Mesendoderm (in vitro differentiated cells): ENCODE results near the gene CACNG1.
"Not testable (repeated sequence)": the region's sequence is repeated elsewhere in the genome, so short reads cannot be mapped to it uniquely, and the experiment has no call there.

Source experiments
- DNase-seq: peaks from one replicate; pipeline ENCODE4 v3.0.0; 2013
- H2AK5ac ChIP-seq: 2 replicates; pipeline ENCODE4 v1.6.1; 2013; ENCODE audit warnings: low read length, inconsistent platforms
- H2BK120ac ChIP-seq: 2 replicates; pipeline ENCODE4 v1.6.1; 2013; ENCODE audit warnings: low read depth, mild to moderate bottlenecking, low read length, moderate library complexity, mixed read lengths
- H2BK15ac ChIP-seq: replicated peaks from 2 replicates; pipeline ENCODE4 v1.6.1; 2013; ENCODE audit warnings: low read depth, mild to moderate bottlenecking, moderate library complexity
- H2BK5ac ChIP-seq: 2 replicates; pipeline ENCODE4 v1.6.1; 2013; ENCODE audit warnings: low read length, inconsistent platforms
- H3K18ac ChIP-seq: 2 replicates; pipeline ENCODE4 v1.6.1; 2013; ENCODE audit warnings: mild to moderate bottlenecking, low read length, mixed read lengths
- H3K23ac ChIP-seq: one replicate; pipeline ENCODE4 v1.6.1; 2013; ENCODE audit warnings: low read length
- H3K27ac ChIP-seq: 2 replicates; pipeline ENCODE4 v1.5.1; 2013; ENCODE audit warnings: low read depth, mild to moderate bottlenecking, inconsistent platforms, low read length, moderate library complexity
- H3K27me3 ChIP-seq: 2 replicates; pipeline ENCODE4 v1.6.1; 2013; ENCODE audit warnings: low read length, control low read depth, mild to moderate bottlenecking, inconsistent platforms; ENCODE audit not compliant: insufficient read depth, poor library complexity
- H3K36me3 ChIP-seq: 2 replicates; pipeline ENCODE4 v1.6.1; 2013; ENCODE audit warnings: low read length, inconsistent platforms; ENCODE audit not compliant: control insufficient read depth, insufficient read depth
- H3K4ac ChIP-seq: one replicate; pipeline ENCODE4 v1.6.1; 2013; ENCODE audit warnings: low read depth, mild to moderate bottlenecking, low read length, moderate library complexity
- H3K4me1 ChIP-seq: 2 replicates; pipeline ENCODE4 v1.6.1; 2013; ENCODE audit warnings: low read depth, low read length, inconsistent platforms; ENCODE audit not compliant: control insufficient read depth
- H3K4me2 ChIP-seq: 2 replicates; pipeline ENCODE4 v1.6.1; 2013; ENCODE audit warnings: low read length
- H3K4me3 ChIP-seq: 2 replicates; pipeline ENCODE4 v1.5.1; 2013; ENCODE audit warnings: mild to moderate bottlenecking, low read length
- H3K56ac ChIP-seq: one replicate; pipeline ENCODE4 v1.6.1; 2013; ENCODE audit warnings: low read length
- H3K79me1 ChIP-seq: 2 replicates; pipeline ENCODE4 v1.6.1; 2013; ENCODE audit warnings: low read length, inconsistent platforms
- H3K79me2 ChIP-seq: 2 replicates; pipeline ENCODE4 v1.6.1; 2013; ENCODE audit warnings: mild to moderate bottlenecking, low read length; ENCODE audit not compliant: control insufficient read depth, insufficient read depth
- H3K9ac ChIP-seq: 2 replicates; pipeline ENCODE4 v1.6.1; 2013; ENCODE audit warnings: low read length, inconsistent platforms
- H4K5ac ChIP-seq: one replicate; pipeline ENCODE4 v1.6.1; 2013; ENCODE audit warnings: low read length
- H4K8ac ChIP-seq: one replicate; pipeline ENCODE4 v1.6.1; 2013; ENCODE audit warnings: low read depth, mild to moderate bottlenecking, control low read depth, low read length, moderate library complexity
- WGBS: extraction: QIAGEN DNeasy Blood & Tissue Kit; methylation state at CpG from one replicate; pipeline ENCODE4 v1.1.7; 2013; ENCODE audit warnings: low lambda C conversion rate, missing lambda C conversion rate; ENCODE audit not compliant: insufficient coverage; ENCODE audit errors: extremely low coverage; 5-methylcytosine and 5-hydroxymethylcytosine counted together

The CACNG1 gene

GRCh38 chr17:67093348-67093747 is 49.0 kb downstream of the CACNG1 start:
- Histone ChIP-seq H3K27ac (no peak overlapping the region), H3K4me2 (no peak overlapping the region)

GRCh38 chr17:67095291-67095690 is 50.9 kb downstream of the CACNG1 start:
- H3K36me3 ChIP-seq, H3K23ac ChIP-seq, H2BK5ac ChIP-seq, H3K4ac ChIP-seq, H4K8ac ChIP-seq, H2BK120ac ChIP-seq, H3K79me1 ChIP-seq, H3K4me3 ChIP-seq, H3K79me2 ChIP-seq, H4K5ac ChIP-seq, H3K4me2 ChIP-seq, H2BK15ac ChIP-seq, H2AK5ac ChIP-seq, H3K4me1 ChIP-seq, H3K27me3 ChIP-seq, H3K18ac ChIP-seq, H3K9ac ChIP-seq, DNase-seq, H3K27ac ChIP-seq, H3K56ac ChIP-seq: not testable (repeated sequence)
- WGBS: no CpG with 5 or more reads among the region's 1 CpG

More at GRCh38 chr17:67093348-67093747, 49.0 kb downstream of the CACNG1 start:
- WGBS: no CpG with 5 or more reads among the region's 2 CpGs
- H3K18ac ChIP-seq: no peak overlapping the region
- H4K8ac ChIP-seq: no peak overlapping the region
- H3K9ac ChIP-seq: no peak overlapping the region
- no peak for DNase-seq
- no peak overlapping the region for H2BK15ac ChIP-seq
- H3K79me1 ChIP-seq: no peaks in the 10 kb centered on the region
- H2AK5ac ChIP-seq: no peak overlapping the region
- H3K4me1 ChIP-seq: no peaks in the 10 kb centered on the region
- H3K27me3 ChIP-seq: no peaks in the 10 kb centered on the region
- no peak overlapping the region for H3K23ac ChIP-seq
- H2BK5ac ChIP-seq: no peak overlapping the region
- H3K56ac ChIP-seq: no peak overlapping the region
- H3K36me3 ChIP-seq: no peaks in the 10 kb centered on the region
- no peaks in the 10 kb centered on the region for H3K79me2 ChIP-seq
- H2BK120ac ChIP-seq: no peak overlapping the region
- no peak overlapping the region for H4K5ac ChIP-seq
- no peak overlapping the region for H3K4ac ChIP-seq
- H3K4me3 ChIP-seq: no peak overlapping the region

- H3K36me3 ChIP-seq: no peaks in the 10 kb centered on the region
- H3K27ac ChIP-seq: no peak overlapping the region
- H3K79me1 ChIP-seq: no peaks in the 10 kb centered on the region
- no peak overlapping the region for H2BK120ac ChIP-seq
- H2BK15ac ChIP-seq: no peak overlapping the region
- H3K79me2 ChIP-seq: no peaks in the 10 kb centered on the region
- H4K8ac ChIP-seq: no peak overlapping the region
- no peak for DNase-seq
- no peaks in the 10 kb centered on the region for H3K4me1 ChIP-seq
- no peak overlapping the region for H2BK5ac ChIP-seq
- no peak overlapping the region for H3K4ac ChIP-seq
- H2AK5ac ChIP-seq: no peak overlapping the region
- no peaks in the 10 kb centered on the region for H3K27me3 ChIP-seq
- no peak overlapping the region for H4K5ac ChIP-seq
- WGBS: no CpG with 5 or more reads among the region's 1 CpG
- no peak overlapping the region for H3K9ac ChIP-seq
- H3K4me3 ChIP-seq: no peak overlapping the region
- H3K4me2 ChIP-seq: no peak overlapping the region
- no peak overlapping the region for H3K23ac ChIP-seq
- no peak overlapping the region for H3K56ac ChIP-seq
- H3K18ac ChIP-seq: no peak overlapping the region
Observed at GRCh38 chr17:67095803-67096202, 51.4 kb downstream of the CACNG1 start.

- Histone ChIP-seq H3K23ac (no peak overlapping the region), H3K36me3 (no peaks in the 10 kb centered on the region), H3K27ac (no peak overlapping the region), H3K56ac (no peak overlapping the region), H3K4ac (no peak overlapping the region), H2AK5ac (no peak overlapping the region), H3K9ac (no peak overlapping the region), H4K5ac (no peak overlapping the region), H3K79me2 (no peaks in the 10 kb centered on the region), H3K18ac (no peak overlapping the region), H4K8ac (no peak overlapping the region), H3K4me2 (no peak overlapping the region), H2BK5ac (no peak overlapping the region), H3K4me1 (no peaks in the 10 kb centered on the region), H2BK120ac (no peak overlapping the region), H2BK15ac (no peak overlapping the region), H3K79me1 (no peaks in the 10 kb centered on the region), H3K27me3 (no peaks in the 10 kb centered on the region), H3K4me3 (no peak overlapping the region)
- WGBS: no CpG with 5 or more reads among the region's 1 CpG
- DNase-seq: no peak
Observed at GRCh38 chr17:67096609-67097008, 52.3 kb downstream of the CACNG1 start.

- no peak overlapping the region for H3K27ac ChIP-seq
- H3K36me3 ChIP-seq: no peaks in the 10 kb centered on the region
- H3K56ac ChIP-seq: no peak overlapping the region
- no peak overlapping the region for H2BK120ac ChIP-seq
- H3K18ac ChIP-seq: no peak overlapping the region
- H3K9ac ChIP-seq: no peak overlapping the region
- H4K8ac ChIP-seq: no peak overlapping the region
- H2AK5ac ChIP-seq: no peak overlapping the region
- H3K4ac ChIP-seq: no peak overlapping the region
- no peak for DNase-seq
- H3K4me2 ChIP-seq: no peak overlapping the region
- H3K79me2 ChIP-seq: peaks cover 1% of the 10 kb centered on the region
- peaks cover 2% of the 10 kb centered on the region for H3K79me1 ChIP-seq
- no peak overlapping the region for H2BK15ac ChIP-seq
- H3K4me3 ChIP-seq: no peak overlapping the region
- H3K23ac ChIP-seq: no peak overlapping the region
- H3K4me1 ChIP-seq: no peaks in the 10 kb centered on the region
- no peak overlapping the region for H4K5ac ChIP-seq
- no peak overlapping the region for H2BK5ac ChIP-seq
- WGBS: no CpG with 5 or more reads among the region's 1 CpG
- no peaks in the 10 kb centered on the region for H3K27me3 ChIP-seq
Observed at GRCh38 chr17:67098006-67098405, 53.7 kb downstream of the CACNG1 start.

GRCh38 chr17:67104641-67105040 is 60.3 kb downstream of the CACNG1 start:
- not testable (repeated sequence) for H3K4me3 ChIP-seq, H3K4ac ChIP-seq, H3K4me2 ChIP-seq, H3K18ac ChIP-seq, H2AK5ac ChIP-seq, H3K23ac ChIP-seq, H3K9ac ChIP-seq, H3K27me3 ChIP-seq, H3K27ac ChIP-seq, H3K4me1 ChIP-seq, H3K79me2 ChIP-seq, H2BK5ac ChIP-seq, H3K56ac ChIP-seq, DNase-seq, H3K79me1 ChIP-seq, H4K8ac ChIP-seq, H3K36me3 ChIP-seq, H2BK15ac ChIP-seq, H4K5ac ChIP-seq, H2BK120ac ChIP-seq
- WGBS: no CpG with 5 or more reads among the region's 7 CpGs
